ENCODE data around the gene TMEM107.
"Not testable (repeated sequence)": the region's sequence is repeated elsewhere in the genome, so short reads cannot be mapped to it uniquely, and the experiment has no call there.

DNA sequence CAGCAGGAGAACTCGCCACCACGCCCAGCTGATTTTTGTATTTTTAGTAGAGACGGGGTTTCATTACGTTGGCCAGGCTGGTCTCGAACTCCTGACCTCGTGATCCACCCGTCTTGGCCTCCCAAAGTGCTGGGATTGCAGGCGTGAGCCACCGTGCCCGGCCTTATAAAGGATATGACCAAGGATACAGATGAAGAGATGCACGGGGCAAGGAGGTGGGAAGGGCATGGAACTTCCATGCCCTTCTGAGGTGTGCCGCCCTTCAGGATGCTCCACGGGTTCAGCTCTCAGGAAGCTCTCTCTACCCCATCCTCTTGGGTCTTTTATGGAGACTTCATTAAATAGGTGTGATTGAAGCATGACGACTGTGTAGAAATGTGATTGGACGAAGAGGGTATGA, 37.8 kb upstream of the TMEM107 start:
- TF ChIP-seq POLR2A, TAF1 (IDR thresholded peaks at IDR 0.05; ENCODE audit: low read depth, low read length): not testable (repeated sequence)
